CD4-positive, alpha-beta T cell (primary cell): ENCODE data around the gene SLC6A18. TPM values are rescaled to one million over a fixed set of nuclear protein-coding genes. Genes with fewer than 3 reads are reported as not detected.

Experiments
- ATAC-seq: fragments of 200-7000 bp; cut with Tn5 transposase; one replicate; pipeline ENCODE4 v1.10.0; 2022; ENCODE audit warnings: mild to moderate bottlenecking; ENCODE audit not compliant: poor library complexity
- CTCF ChIA-PET: fragments of 350-600 bp; sonication (Branson Sonifier 250); formaldehyde crosslinking; loops from one replicate; lab custom pipeline; 2021; ENCODE audit warnings: antibody characterized with exemption, inconsistent platforms; lab: Charles Lee
- POLR2A ChIA-PET: fragments of 350-600 bp; sonication (Branson Sonifier 250); formaldehyde crosslinking; loops from one replicate; lab custom pipeline; 2021; ENCODE audit warnings: antibody characterized with exemption, inconsistent platforms; lab: Charles Lee
- DNase-seq, 14 experiments: peaks; one replicate each; pipeline ENCODE4 v3.0.0-alpha.2; 2013 to 2020; ENCODE audit warnings: mixed read lengths in 2 of 14
- H3K27ac ChIP-seq, 2 donors: one replicate each; pipeline versions ENCODE4 v1.5.1 to v1.7.0; 2013; ENCODE audit warnings: low read length in 2 of 2, low read depth in 1 of 2, mild to moderate bottlenecking in 1 of 2
- H3K27me3 ChIP-seq, 2 experiments: 1 replicate in 1 of 2; 2 replicates in 1 of 2; pipeline versions ENCODE4 v1.6.1 to v1.7.0; 2013; ENCODE audit warnings: low read length in 2 of 2, control low read depth in 1 of 2, mild to moderate bottlenecking in 1 of 2, moderate library complexity in 1 of 2; ENCODE audit not compliant: insufficient read depth in 2 of 2, control insufficient read depth in 1 of 2
- H3K36me3 ChIP-seq: one replicate; pipeline ENCODE4 v1.6.1; 2013; ENCODE audit warnings: low read length, control low read depth; ENCODE audit not compliant: insufficient read depth
- H3K4me1 ChIP-seq: one replicate; pipeline ENCODE4 v1.6.1; 2013; ENCODE audit warnings: low read length, control low read depth; ENCODE audit not compliant: insufficient read depth
- H3K4me3 ChIP-seq: one replicate; pipeline ENCODE4 v1.5.1; 2013; ENCODE audit warnings: mild to moderate bottlenecking, low read length, moderate library complexity
- H3K9me3 ChIP-seq, 2 experiments: 1 replicate in 1 of 2; 2 replicates in 1 of 2; pipeline versions ENCODE4 v1.6.1 to v1.7.0; 2013; ENCODE audit warnings: low read length in 2 of 2, mild to moderate bottlenecking in 2 of 2, control low read depth in 1 of 2, moderate library complexity in 1 of 2; ENCODE audit not compliant: control insufficient read depth in 1 of 2, insufficient read depth in 1 of 2
- H3K27ac Mint-ChIP-seq: one replicate; pipeline ENCODE4 v1.8.0; 2020; ENCODE audit warnings: mixed read lengths
- H3K27me3 Mint-ChIP-seq: one replicate; pipeline ENCODE4 v1.8.0; 2021; ENCODE audit warnings: mixed read lengths
- H3K36me3 Mint-ChIP-seq: one replicate; pipeline ENCODE4 v1.8.0; 2021; ENCODE audit warnings: low read depth, mixed read lengths
- H3K4me1 Mint-ChIP-seq: one replicate; pipeline ENCODE4 v1.8.0; 2021; ENCODE audit warnings: low read depth, mixed read lengths
- H3K4me3 Mint-ChIP-seq: one replicate; pipeline ENCODE4 v1.8.0; 2020; ENCODE audit warnings: mild to moderate bottlenecking, mixed read lengths
- H3K9me3 Mint-ChIP-seq: one replicate; pipeline ENCODE4 v1.8.0; 2020; ENCODE audit warnings: mixed read lengths
- intact Hi-C, 2 experiments: fragments of 100-400 bp; cut with DNase I in 1 of 2; cut with micrococcal nuclease in 1 of 2; formaldehyde crosslinking; loops; one replicate each; pipeline versions ENCODE4 v1.15.1 to v1.9.0; 2023 to 2025; cut with DNase I, micrococcal nuclease
- total RNA-seq, 174 experiments: library from RNA in 2 of 174; stranded (reverse) in 2 of 174; gene quantifications; one replicate each; pipeline ENCODE4 v1.2.3 and lab custom pipeline; 2021 to 2026
- TF ChIP-seq, protein P1 (sequence below): fragments of 200-600 bp; IDR thresholded peaks from one replicate; pipeline ENCODE4 v1.8.0; 2022; ENCODE audit warnings: antibody characterized with exemption, mild to moderate bottlenecking

The SLC6A18 gene
- total RNA-seq, 2 experiments from 2014 or later, result not detected

DNA sequence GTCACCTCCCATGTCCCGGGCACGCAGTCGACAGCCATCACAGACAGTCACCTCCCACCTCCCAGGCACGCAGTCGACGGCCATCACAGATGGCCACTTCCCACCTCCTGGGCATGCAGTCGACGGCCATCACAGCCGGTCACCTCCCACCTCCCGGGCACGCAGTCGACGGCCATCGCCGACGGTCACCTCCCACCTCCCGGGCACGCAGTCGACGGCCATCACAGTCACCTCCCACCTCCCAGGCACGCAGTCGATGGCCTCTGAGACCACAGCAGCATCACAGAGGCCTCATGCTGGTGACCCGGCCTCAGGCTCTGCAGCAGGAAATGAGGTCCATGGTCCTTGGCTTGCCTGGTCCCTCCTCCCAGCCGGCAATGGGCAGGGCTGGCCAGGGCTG is 29.3 kb upstream of the SLC6A18 start:
- Histone ChIP-seq H3K4me3 (no peak overlapping the region), H3K9me3 (peaks cover 0 to 14% of the 10 kb centered on the region in 2 experiments), H3K27me3 (peaks cover 1 to 5% of the 10 kb centered on the region in 2 experiments), H3K36me3 (no peaks in the 10 kb centered on the region), H3K27ac (no peak overlapping the region), H3K4me1 (no peaks in the 10 kb centered on the region)
- no peak overlapping the region for H3K27ac Mint-ChIP-seq
- no peaks in the 10 kb centered on the region for H3K36me3 Mint-ChIP-seq
- no peak overlapping the region for H3K4me3 Mint-ChIP-seq
- DNase-seq (no peak), ATAC-seq (no peak)
- H3K9me3 Mint-ChIP-seq, result no peaks in the 10 kb centered on the region
- H3K4me1 Mint-ChIP-seq, result no peaks in the 10 kb centered on the region
- peaks cover 8% of the 10 kb centered on the region for H3K27me3 Mint-ChIP-seq
- ChIA-PET POLR2A (no interaction called here), CTCF (no interaction called here)
- intact Hi-C loops, result loop anchor here in 1 of 2 experiments (10.0 kb wide), 1 partner anchor 219 kb away; no protein-coding TSS in a partner anchor
- TF ChIP-seq, protein P1, sequence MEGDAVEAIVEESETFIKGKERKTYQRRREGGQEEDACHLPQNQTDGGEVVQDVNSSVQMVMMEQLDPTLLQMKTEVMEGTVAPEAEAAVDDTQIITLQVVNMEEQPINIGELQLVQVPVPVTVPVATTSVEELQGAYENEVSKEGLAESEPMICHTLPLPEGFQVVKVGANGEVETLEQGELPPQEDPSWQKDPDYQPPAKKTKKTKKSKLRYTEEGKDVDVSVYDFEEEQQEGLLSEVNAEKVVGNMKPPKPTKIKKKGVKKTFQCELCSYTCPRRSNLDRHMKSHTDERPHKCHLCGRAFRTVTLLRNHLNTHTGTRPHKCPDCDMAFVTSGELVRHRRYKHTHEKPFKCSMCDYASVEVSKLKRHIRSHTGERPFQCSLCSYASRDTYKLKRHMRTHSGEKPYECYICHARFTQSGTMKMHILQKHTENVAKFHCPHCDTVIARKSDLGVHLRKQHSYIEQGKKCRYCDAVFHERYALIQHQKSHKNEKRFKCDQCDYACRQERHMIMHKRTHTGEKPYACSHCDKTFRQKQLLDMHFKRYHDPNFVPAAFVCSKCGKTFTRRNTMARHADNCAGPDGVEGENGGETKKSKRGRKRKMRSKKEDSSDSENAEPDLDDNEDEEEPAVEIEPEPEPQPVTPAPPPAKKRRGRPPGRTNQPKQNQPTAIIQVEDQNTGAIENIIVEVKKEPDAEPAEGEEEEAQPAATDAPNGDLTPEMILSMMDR, result no peak

DNA sequence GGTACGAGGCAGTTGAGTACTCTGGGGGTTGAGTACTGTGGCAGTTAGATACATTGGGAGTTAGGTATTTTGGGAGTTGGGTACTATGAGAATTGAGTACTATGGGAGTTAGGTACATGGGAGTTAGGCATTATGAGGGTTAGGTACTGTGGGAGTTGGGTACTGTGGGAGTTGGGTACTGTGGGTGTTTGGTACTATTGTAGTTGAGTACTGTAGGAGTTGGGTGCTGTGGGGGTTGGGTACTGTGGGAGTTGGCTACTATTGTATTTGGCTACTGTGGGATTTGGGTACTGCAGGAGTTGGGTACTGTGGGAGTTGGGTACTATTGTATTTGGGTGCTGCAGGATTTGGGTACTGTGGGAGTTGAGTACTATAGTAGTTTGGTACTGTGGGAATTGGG is 28.6 kb upstream of the SLC6A18 start:
- Mint-ChIP-seq H3K9me3 (no peaks in the 10 kb centered on the region), H3K4me1 (no peaks in the 10 kb centered on the region), H3K4me3 (no peak overlapping the region), H3K27me3 (peaks cover 7% of the 10 kb centered on the region), H3K36me3 (no peaks in the 10 kb centered on the region), H3K27ac (no peak overlapping the region)
- POLR2A ChIA-PET, result no interaction called here
- intact Hi-C loops, result loop anchor here in 1 of 2 experiments (10.0 kb wide), 1 partner anchor 218 kb away; no protein-coding TSS in a partner anchor
- CTCF ChIA-PET, result no interaction called here
- Histone ChIP-seq H3K4me1 (no peaks in the 10 kb centered on the region), H3K27me3 (peaks cover 0 to 3% of the 10 kb centered on the region in 2 experiments), H3K4me3 (no peak overlapping the region), H3K9me3 (peaks cover 0 to 14% of the 10 kb centered on the region in 2 experiments), H3K27ac (no peak overlapping the region), H3K36me3 (no peaks in the 10 kb centered on the region)
- ATAC-seq (no peak), DNase-seq (no peak)
- TF ChIP-seq, protein P1, result no peak

DNA sequence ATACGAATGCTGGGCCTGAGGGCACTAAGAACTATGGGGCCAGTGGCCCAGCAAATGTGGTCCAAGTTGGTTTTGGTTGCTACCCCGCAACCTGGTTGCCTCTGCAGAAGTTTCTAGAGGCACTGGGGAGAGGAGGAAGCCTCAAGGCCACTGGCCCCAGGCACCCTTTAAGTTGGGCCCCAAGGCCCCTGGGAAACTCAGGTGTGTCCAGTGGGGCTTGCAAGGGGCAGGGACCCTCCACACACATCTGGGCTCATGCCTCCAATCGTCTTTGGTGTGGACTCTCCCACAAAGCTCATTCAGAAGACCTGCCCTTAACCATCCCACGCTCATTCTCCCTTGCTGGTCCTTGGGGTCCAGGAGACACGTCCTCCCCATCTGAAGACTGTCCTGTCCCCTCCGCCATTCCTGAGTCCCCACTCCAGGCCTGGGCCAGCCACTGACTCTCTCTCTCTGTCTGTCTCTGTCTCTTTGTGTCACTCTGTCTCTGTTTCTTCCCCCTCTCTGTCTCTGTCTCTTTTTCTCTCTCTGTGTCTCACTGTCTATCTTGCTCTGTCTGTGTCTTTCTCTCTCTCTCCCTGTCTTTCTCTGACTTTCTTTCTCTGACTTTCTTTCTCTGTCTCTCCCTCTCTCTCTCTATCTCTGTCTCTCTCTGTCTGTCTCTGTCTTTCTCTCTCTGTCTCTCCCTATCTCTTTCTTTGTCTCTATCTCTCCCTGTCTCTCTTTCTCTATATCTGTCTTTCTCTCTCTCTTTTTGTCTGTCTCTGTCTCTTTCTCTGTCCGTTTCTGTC is 27.1 kb upstream of the SLC6A18 start:
- peaks cover 7% of the 10 kb centered on the region for H3K27me3 Mint-ChIP-seq
- H3K36me3 ChIP-seq, result no peaks in the 10 kb centered on the region
- DNase-seq, result no peak
- peaks cover 0 to 19% of the 10 kb centered on the region in 2 experiments for H3K9me3 ChIP-seq
- H3K4me3 ChIP-seq, result no peak overlapping the region
- H3K27ac ChIP-seq, result no peak overlapping the region
- no peak overlapping the region for H3K27ac Mint-ChIP-seq
- H3K27me3 ChIP-seq, result peaks cover 0 to 3% of the 10 kb centered on the region in 2 experiments
- TF ChIP-seq, protein P1, result no peak
- ChIA-PET CTCF (no interaction called here), POLR2A (no interaction called here)
- no peaks in the 10 kb centered on the region for H3K4me1 Mint-ChIP-seq
- intact Hi-C loops, result loop anchor here in 1 of 2 experiments (10.0 kb wide), 1 partner anchor 217 kb away; no protein-coding TSS in a partner anchor
- no peaks in the 10 kb centered on the region for H3K9me3 Mint-ChIP-seq
- H3K36me3 Mint-ChIP-seq, result no peaks in the 10 kb centered on the region
- H3K4me3 Mint-ChIP-seq, result no peak overlapping the region
- H3K4me1 ChIP-seq, result no peaks in the 10 kb centered on the region
- no peak for ATAC-seq
